NCI-H526 treated with DMSO at 0.1 percent for 48 hours (cell line): ENCODE data around the gene MCC.

Experiments
- DNase-seq: peaks from one replicate; lab custom pipeline; 2025; lab: John Stamatoyannopoulos, UW

The MCC gene

DNA sequence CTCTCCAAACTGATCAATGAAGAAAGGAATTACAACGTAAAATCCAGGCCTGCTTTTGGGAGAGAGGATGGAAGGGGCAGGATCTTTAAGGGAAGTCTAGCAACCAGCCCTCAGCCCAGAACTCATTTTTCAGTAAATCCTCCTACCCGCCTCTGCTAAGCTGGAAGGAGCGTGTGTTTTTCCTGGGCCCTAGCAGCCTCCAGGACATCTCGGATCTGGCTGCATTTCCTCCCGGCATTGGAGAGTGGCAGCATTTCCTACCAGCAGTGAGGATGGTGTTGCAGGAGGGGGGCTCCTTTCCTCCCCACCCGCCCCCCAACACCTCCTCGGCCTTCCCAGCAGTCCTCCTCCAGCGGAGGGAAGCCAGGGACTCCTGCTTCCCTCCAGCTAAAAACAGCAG lies 457.1 kb downstream of the MCC start:
- no peak for DNase-seq

DNA sequence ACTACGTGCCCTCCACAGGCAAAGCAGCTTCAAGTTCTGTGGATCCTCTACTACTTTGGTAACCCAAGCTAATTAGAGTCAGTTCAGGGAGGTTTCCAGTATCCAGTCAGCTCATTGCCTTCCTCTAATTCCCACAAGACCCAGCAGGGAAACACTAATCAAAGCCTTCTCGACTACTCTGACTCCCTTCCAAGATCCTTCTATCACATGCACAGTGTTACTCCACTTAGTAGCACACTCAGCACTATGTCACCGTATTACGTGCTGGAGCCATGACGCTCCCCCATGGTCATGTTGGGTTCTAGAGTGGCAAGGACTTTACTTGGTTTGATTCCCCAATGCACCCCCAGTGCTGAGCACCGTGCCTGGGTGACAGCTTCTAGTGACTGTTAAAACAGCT lies 458.6 kb downstream of the MCC start:
- DNase-seq, result no peak

DNA sequence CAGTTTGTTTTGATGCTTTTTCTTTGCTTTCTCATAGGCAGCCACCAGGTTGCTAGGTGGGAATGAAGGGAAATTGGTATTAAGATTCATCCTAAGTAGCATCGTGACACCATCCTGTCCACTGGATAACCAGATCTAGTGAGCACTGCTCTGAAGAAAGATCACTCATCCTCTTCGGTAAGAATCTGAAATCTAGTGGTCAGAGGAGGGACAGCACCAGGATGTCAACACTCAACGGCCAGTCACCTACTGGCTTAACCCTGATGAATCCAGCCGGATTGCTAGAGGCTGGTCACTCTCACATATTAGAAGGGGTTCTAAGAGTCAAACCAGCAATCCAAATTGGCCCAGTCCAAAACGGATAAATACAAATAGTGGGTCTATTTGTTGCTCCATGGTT lies 460.8 kb downstream of the MCC start:
- DNase-seq, result no peak

DNA sequence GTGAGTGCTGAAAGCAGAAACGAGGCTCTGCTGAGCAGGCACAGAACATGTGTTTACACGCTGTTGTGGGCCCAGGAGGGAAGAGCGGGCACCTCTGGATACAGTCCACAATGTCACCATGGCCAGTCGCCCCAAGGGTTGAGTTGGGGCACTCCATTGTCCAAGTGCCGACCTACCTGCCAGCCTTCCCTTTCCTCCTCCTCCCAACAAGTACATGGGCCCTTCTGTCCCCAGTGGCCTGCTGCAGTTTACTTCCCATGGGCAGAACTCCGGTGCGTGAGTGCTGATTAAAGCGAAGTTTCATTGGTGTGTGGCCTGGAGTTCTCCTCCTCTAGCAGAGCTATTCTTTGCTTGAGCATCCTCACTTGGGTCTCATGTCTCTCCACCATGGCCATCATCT lies 461.2 kb downstream of the MCC start:
- no peak for DNase-seq

GRCh38 chr5:113026211-113026610 lies 462.0 kb downstream of the MCC start:
- DNase-seq, result no peak

DNA sequence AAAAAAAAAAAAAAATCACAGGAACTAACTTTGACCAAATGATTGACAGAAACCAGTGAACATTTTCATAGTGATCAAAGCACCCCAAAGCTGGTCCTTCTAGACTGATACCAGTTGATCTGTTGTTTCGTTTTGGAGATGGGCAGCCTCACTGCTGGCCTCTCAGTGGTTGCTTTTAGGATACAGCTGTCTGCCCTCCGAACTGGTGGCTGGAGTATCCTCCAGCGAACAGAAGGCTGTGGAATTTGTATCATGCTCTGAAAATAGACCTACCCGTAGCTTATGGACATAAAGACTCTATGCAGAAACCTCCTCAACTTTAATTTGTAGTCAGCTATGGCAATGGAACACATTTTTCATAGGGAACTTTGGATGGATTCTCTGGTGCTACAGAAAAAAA lies 462.7 kb downstream of the MCC start:
- DNase-seq, result no peak

- no peak for DNase-seq
These were observed 464.1 kb downstream of the MCC start for GRCh38 chr5:113024076-113024697.

GRCh38 chr5:113022661-113023060 lies 465.6 kb downstream of the MCC start:
- DNase-seq, result peak; percentile 49

DNA sequence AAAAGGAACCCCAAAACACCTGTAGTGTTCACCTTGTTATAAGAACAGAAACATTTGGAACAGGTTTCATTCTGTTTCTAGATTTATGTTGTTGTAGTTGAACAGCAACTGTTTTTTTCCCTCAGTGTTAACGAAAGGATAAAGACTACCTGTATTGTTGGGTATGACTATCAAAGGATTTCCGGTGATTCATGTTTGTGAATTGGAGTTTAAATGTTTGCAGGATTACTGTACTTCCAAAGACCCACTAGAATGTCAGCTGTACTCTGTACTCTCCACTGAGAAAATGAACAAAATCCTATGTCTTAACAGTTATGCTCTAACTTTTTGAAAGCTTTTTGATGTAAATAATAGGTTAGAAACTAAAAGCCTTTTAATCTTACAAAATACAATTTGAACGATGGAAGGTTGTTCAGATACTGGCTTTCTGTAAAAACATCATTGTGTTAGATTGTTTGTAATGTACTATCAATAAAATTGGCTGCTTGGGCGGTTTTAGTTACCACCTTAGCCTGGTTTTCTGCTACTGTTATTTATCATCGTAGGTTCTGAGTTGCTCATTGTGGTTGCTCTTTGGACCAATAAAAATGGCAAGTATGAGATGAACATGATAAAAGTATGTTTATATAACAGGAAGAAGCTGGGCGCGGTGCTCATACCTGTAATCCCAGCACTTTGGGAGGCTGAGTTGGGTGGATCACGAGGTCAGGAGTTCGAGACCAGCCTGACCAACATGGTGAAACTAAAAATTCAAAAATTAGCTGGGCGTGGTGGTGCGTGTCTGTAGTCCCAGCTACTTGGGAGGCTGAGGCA lies 467.6 kb downstream of the MCC start:
- no peak for DNase-seq

DNA sequence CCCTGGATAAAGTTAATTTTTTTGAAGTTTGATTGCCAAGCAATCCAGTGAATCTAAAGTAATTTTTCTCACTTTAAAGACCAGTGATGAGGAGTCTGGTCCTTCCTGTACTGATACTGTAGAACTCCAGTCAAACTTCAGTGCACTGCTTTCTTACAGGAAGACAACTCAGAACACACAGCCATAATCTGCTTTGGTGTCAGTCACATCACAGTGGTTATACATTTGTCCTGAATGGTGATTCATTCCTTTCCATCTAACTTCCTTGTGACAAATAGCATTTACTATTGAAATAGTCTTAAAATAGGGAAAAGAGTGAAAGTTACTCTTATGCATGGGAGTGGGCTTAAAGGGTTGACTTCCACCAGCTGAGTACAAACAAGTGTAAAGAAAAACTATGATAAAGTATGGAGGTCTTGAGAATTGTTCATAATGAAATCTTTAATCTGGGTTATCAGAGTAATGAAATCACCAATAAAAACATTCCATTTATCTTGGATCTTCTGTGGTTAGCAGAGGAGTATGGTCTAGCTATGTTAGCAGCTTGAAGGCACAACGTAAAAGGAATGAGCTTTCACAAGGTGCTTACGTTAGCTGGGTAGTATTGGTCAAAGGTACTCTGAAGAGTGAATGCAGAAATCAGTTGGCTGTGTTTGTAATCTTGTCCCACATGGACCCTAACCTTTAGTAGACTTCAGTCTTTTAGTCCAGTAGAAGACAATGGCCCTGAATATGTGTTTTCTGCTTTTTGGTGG lies 470.2 kb downstream of the MCC start:
- DNase-seq, result no peak

DNA sequence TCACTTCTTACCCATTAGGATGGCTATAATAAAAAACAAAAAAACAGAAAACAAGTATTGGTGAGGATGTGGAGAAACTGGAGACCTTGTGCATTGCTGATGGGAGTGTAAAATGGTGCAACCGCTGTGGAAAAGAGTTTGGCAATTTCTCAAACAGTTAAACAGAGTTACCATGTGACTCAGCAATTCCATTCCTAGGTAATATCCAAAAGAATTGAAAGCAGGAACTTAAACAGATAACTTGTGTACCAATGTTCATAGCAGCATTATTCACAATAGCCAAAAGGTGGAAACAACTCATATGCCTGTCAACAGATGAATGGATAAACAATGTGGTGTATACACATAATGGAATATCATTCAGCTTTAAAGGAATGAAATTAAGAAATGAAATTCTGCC lies 482.8 kb downstream of the MCC start:
- DNase-seq, result no peak

DNA sequence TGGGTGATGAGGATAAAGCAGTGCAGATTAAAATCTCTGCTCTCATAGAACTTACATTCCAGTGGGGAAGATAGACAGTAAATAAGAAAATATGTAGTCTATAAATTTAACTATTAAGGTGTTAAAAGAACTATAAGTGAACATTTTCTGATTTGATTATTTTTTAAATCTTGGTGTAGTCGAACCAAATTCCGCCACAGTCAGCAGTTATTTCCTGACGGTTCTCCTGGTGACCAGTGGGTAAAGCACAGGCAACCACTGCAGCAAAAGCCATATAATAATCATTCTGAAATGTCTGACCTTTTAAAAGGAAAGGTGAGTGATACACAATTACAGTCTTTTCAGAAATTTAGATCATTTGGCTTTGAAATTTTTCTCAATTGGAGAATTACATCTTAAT lies 484.5 kb downstream of the MCC start:
- no peak for DNase-seq

- DNase-seq, result no peak
These were observed 485.8 kb downstream of the MCC start for GRCh38 chr5:113002423-113002822.

DNA sequence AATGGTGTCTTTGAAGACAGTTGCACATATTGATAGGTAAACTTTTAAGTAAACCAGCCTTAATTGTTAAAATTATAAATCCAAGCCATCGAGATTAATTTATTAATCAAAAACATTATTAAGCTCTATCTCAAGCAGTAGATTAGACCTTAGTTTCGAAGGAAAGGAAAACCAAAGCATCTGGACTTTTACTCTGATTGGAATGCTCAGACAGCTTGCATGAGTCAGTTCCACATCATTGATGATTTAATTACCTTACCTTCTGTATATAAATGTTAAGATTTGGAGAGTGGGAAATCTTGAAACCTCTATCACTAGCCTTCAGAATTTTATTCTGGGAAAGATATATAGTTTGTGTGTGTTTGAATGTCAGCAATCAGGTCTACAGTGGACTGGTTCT lies 487.8 kb downstream of the MCC start:
- DNase-seq, result no peak

DNA sequence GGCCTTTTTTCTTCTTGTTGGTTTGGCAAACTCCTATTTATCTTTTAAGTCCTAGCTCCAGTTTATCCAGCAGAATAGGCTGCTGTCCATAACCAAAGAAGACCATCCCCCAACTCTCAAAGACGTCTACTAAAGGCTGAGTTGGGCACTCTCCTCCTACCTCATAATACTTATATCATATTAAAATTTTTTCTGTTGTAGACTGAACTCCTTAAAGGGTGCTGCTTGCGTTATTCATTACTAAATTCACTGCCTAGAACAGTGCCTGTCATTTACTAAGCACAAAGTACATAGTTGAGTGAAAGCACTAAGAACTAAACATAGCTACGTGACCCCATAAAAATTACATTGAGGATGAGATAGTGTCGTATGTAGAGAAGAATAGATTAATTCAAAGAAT lies 490.0 kb downstream of the MCC start:
- no peak for DNase-seq

- DNase-seq, result no peak
These were observed 491.4 kb downstream of the MCC start for GRCh38 chr5:112996830-112997374.

DNA sequence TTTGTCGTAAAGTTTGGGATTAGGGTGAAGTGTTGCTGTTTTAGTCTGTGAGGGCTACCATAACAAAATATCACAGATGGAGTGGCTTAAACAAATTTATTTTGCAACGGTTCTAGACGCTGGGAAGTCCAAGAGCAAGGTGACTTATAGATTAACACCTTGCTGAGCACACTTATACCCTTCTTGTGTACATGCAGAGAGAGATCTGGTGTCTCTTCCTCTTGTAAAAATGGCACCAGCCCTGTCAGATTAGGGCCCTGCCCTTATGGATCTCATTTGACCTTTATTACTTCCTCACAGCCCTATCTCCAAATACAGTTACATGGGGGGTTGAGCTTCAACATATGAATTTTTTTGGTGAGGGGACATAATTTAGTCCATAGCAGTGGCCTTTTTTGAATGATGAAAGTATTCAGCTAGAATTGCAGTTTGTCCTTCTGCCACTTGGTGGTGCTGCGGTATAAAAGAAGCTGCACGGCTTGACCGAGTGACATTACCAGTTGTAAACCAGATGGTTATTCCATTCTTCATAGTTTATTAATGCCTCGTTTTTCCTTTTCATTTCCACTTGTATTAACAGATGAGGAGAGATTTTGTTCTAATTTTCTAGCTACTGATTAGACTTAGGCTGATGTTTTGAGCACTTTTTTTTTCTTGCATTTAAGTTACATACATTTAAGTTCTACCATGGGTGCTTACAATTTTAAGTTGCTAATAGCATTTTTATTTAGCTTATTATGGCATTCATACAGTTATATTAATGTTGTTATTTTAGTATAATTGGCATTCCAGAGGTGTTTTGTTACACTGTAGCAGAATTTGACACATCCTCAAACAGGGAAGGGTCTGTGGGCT lies 492.3 kb downstream of the MCC start:
- DNase-seq, result no peak

DNA sequence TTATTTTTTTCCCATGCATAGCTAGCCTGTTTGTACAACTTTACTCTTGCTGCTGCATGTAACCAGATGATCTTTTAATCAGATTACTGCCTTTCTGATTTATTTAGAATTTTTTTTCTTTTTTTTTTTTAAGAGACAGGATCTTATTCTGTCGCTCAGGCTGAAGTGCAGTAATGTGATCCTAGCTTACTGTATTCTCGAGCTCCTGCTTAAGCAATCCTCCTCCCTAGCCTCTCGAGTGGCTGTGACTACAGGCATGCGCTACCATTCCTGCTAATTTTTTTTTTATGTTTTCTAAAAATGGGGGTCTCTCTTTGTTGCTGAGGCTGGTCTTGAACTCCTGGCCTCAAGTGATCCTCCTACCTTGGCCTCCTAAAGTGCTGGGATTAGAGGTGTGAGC lies 502.0 kb downstream of the MCC start:
- no peak for DNase-seq

- DNase-seq, result no peak
These were observed 504.9 kb downstream of the MCC start for GRCh38 chr5:112983363-112983762.

DNA sequence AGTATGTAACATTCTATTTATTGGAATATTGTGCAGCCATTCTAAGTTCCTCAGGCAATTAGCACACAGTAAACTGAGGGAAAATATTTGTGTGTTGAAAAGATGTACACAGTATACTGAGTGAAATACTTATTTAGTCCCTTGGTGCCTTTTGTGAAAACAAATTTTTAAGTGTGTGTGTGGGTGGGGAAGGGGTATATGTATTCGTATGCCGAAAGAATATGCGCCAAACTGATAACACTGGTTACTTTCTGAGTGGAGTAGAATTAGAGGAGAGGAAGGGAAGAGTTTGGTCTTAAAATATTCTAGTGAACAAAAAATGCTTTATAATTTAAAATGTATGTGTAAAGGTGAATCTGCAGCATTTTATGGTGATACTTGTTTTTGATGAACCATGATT lies 508.5 kb downstream of the MCC start:
- no peak for DNase-seq

DNA sequence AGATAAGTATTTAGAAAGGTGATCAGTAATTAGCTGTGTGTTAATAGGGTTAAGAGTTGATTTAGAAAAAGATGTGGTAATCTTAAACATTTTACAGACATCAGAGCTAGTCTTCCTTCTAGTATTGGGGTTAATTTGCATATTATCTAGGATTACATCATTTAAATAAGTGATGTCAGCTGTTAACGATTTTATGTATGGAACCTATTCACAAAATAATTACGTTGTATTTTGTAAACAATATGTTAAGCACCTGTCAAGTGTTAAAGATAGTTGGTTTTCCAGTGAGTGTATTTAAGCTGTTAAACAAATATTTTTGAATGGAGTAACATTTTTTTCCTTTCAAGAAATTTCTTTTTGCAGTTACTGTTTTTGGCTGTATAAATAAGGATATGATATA lies 509.4 kb downstream of the MCC start:
- DNase-seq, result peak; percentile 52

GRCh38 chr5:112977440-112977861 lies 510.8 kb downstream of the MCC start:
- DNase-seq, result no peak
